SHP77 (cell line): ENCODE data around the gene ZNF22.
A peak's percentile ranks its signal among the peaks of the same experiment; 100 is the strongest.

Source experiments
- DNase-seq, 2 experiments: peaks; one replicate each; lab custom pipeline; 2025; lab: John Stamatoyannopoulos, UW

Gene ZNF22

GRCh38 chr10:44977287-44978212, 23.2 kb upstream of the ZNF22 start:
- no peak for DNase-seq

GRCh38 chr10:44978213-44978569, 22.5 kb upstream of the ZNF22 start:
- DNase-seq: no peak

GRCh38 chr10:44978570-44979280, 22.0 kb upstream of the ZNF22 start, which contains the start of gene DEPP1:
DEPP1 (minus strand) TSS chr10:44978809; CDS start chr10:44978030, 779 bp downstream.
- DNase-seq: peak; percentile 67 to 84

- DNase-seq: no peak
Measured at GRCh38 chr10:44979281-44980191, 21.2 kb upstream of the ZNF22 start.

GRCh38 chr10:44980309-44981171, 20.2 kb upstream of the ZNF22 start:
- no peak for DNase-seq

GRCh38 chr10:44981172-44982113, 19.3 kb upstream of the ZNF22 start:
- no peak for DNase-seq

GRCh38 chr10:44982114-44982460, 18.6 kb upstream of the ZNF22 start:
- DNase-seq: peak in 1 of 2 experiments; percentile 32

GRCh38 chr10:44982496-44982895, 18.2 kb upstream of the ZNF22 start:
- no peak for DNase-seq

- DNase-seq: no peak
Measured at GRCh38 chr10:44983066-44983894, 17.4 kb upstream of the ZNF22 start.

GRCh38 chr10:44983895-44984278, 16.8 kb upstream of the ZNF22 start:
- DNase-seq: no peak

- DNase-seq: no peak
Measured at GRCh38 chr10:44984671-44985101, 16.0 kb upstream of the ZNF22 start.

GRCh38 chr10:44985175-44985681, 15.5 kb upstream of the ZNF22 start:
- no peak for DNase-seq

- no peak for DNase-seq
Measured at GRCh38 chr10:44986179-44986578, 14.5 kb upstream of the ZNF22 start.

GRCh38 chr10:44986670-44987069, 14.1 kb upstream of the ZNF22 start:
- DNase-seq: no peak

GRCh38 chr10:44988957-44989585, 11.7 kb upstream of the ZNF22 start:
- no peak for DNase-seq

GRCh38 chr10:44989597-44990301, 11.0 kb upstream of the ZNF22 start:
- no peak for DNase-seq

GRCh38 chr10:44990302-44990655, 10.4 kb upstream of the ZNF22 start:
- no peak for DNase-seq

- no peak for DNase-seq
Measured at GRCh38 chr10:44990965-44991364, 9.8 kb upstream of the ZNF22 start.
